K562 (cell line): Measurements from ENCODE around the gene NXN. TPM values are rescaled to one million over a fixed set of nuclear protein-coding genes. Genes with fewer than 3 reads are reported as not detected.
A peak's percentile ranks its signal among the peaks of the same experiment; 100 is the strongest.

Experiments used
- E2F4 ChIP-seq: sonication (generic); formaldehyde crosslinking; IDR thresholded peaks from 2 replicates; pipeline ENCODE4 v1.8.0; 2022; ENCODE audit warnings: mild to moderate bottlenecking, low read depth, missing genetic modification reagents
- ESRRA ChIP-seq: fragments of 450-650 bp; IDR thresholded peaks from 2 replicates; pipeline ENCODE4 v1.6.1; 2014; ENCODE audit warnings: low read depth, mild to moderate bottlenecking, moderate library complexity, borderline replicate concordance
- HCFC1 ChIP-seq: IDR thresholded peaks from 2 replicates; pipeline ENCODE4 v1.6.1; 2012; ENCODE audit warnings: low read depth, low read length, improper control_type of control experiment
- IRF2 ChIP-seq: sonication (generic); formaldehyde crosslinking; IDR thresholded peaks from 2 replicates; pipeline ENCODE4 v1.8.1; 2022; ENCODE audit warnings: mild to moderate bottlenecking, missing genetic modification reagents
- JUND ChIP-seq, 2 experiments: IDR thresholded peaks; 2 replicates in 1 of 2; 3 replicates in 1 of 2; pipeline ENCODE4 v1.6.1; 2011; ENCODE audit warnings: borderline replicate concordance in 2 of 2, low read depth in 2 of 2, low read length in 2 of 2, improper control_type of control experiment in 1 of 2, missing biosample characterization in 1 of 2, missing genetic modification characterization in 1 of 2, missing genetic modification reagents in 1 of 2
- KDM2B ChIP-seq: fragments of 250-450 bp; sonication (Bioruptor Pico); IDR thresholded peaks from 2 replicates; pipeline ENCODE4 v1.8.0; 2021; ENCODE audit warnings: mild to moderate bottlenecking, moderate library complexity
- MAZ ChIP-seq, 2 experiments: fragments of 450-650 bp in 1 of 2; sonication (generic) in 1 of 2; formaldehyde crosslinking; IDR thresholded peaks in 1 of 2; conservative IDR thresholded peaks in 1 of 2; 2 replicates each; pipeline versions ENCODE4 v1.4.0 to v1.5.0; 2020; ENCODE audit warnings: mild to moderate bottlenecking in 1 of 2, missing genetic modification reagents in 1 of 2
- MBD2 ChIP-seq: sonication (generic); IDR thresholded peaks from 2 replicates; pipeline ENCODE4 v1.6.1; 2016; ENCODE audit warnings: low read depth, borderline replicate concordance
- MEF2A ChIP-seq: IDR thresholded peaks from 2 replicates; pipeline ENCODE4 v1.6.1; 2011; ENCODE audit warnings: low read depth, mild to moderate bottlenecking, low read length, moderate library complexity; ENCODE audit not compliant: control insufficient read depth
- NCOA2 ChIP-seq, 2 experiments: fragments of 450-650 bp; IDR thresholded peaks; 2 replicates each; pipeline ENCODE4 v1.6.1; 2018; ENCODE audit warnings: mild to moderate bottlenecking in 2 of 2, moderate library complexity in 1 of 2; ENCODE audit not compliant: partially characterized antibody in 2 of 2
- NCOA4 ChIP-seq: fragments of 450-650 bp; IDR thresholded peaks from 2 replicates; pipeline ENCODE4 v1.6.1; 2018; ENCODE audit warnings: mild to moderate bottlenecking; ENCODE audit not compliant: partially characterized antibody
- OTX1 ChIP-seq: fragments of 450-650 bp; formaldehyde crosslinking; IDR thresholded peaks from 2 replicates; pipeline ENCODE4 v1.4.0; 2022; ENCODE audit warnings: mild to moderate bottlenecking
- PHB ChIP-seq: fragments of 250-450 bp; sonication (Bioruptor Pico); IDR thresholded peaks from 2 replicates; pipeline ENCODE4 v1.5.0; 2021
- RFX5 ChIP-seq: IDR thresholded peaks from 2 replicates; pipeline ENCODE4 v1.6.1; 2011; ENCODE audit warnings: low read depth, mild to moderate bottlenecking, improper control_type of control experiment, low read length
- U2AF1 ChIP-seq: fragments of 200-400 bp; formaldehyde crosslinking; optimal IDR thresholded peaks from 2 replicates; pipeline ENCODE3; 2017; ENCODE audit warnings: mild to moderate bottlenecking, low read depth, low read length, moderate library complexity
- ZC3H4 ChIP-seq: sonication (generic); formaldehyde crosslinking; IDR thresholded peaks from 2 replicates; pipeline ENCODE4 v1.9.0; 2021; ENCODE audit warnings: missing genetic modification reagents, borderline replicate concordance
- ZNF212 ChIP-seq: fragments of 450-650 bp; formaldehyde crosslinking; IDR thresholded peaks from 2 replicates; pipeline ENCODE4 v1.4.0; 2020; ENCODE audit warnings: mild to moderate bottlenecking
- polyA plus RNA-seq, 8 experiments: library from polyadenylated mRNA; depleted of rRNA in 4 of 8; stranded (reverse) in 5 of 8; unstranded in 3 of 8; fragments of >200 nt; fragmentation: Nextera tagmentation in 2 of 8; fragmentation: Illumina TruSeq in 1 of 8; extraction: Ambion mirVana in 2 of 8; extraction: Trizol in 1 of 8; gene quantifications; 2 replicates each; pipeline versions ENCODE4 v1.2.1 to v1.2.3, GENCODE V29; 2011 to 2014; ENCODE audit warnings: inconsistent platforms in 1 of 8, missing spikeins in 1 of 8
- total RNA-seq, 7 experiments: library from RNA; depleted of rRNA in 6 of 7; stranded (reverse); fragments of >200 nt in 6 of 7; fragmentation: Illumina TruSeq in 2 of 7; extraction: Trizol in 2 of 7; gene quantifications; 2 replicates each; pipeline versions ENCODE4 v1.2.1 to v1.2.3, GENCODE V29; 2011 to 2021; ENCODE audit warnings: low replicate concordance in 1 of 7
- TF ChIP-seq, protein P1 (sequence below): fragments of 250-450 bp; sonication (Bioruptor Pico); IDR thresholded peaks from 2 replicates; pipeline ENCODE4 v1.4.0; 2020
- TF ChIP-seq, protein P2 (sequence below), 2 experiments: IDR thresholded peaks; 2 replicates each; pipeline ENCODE4 v1.6.1; 2012; ENCODE audit warnings: improper control_type of control experiment in 2 of 2, low read depth in 2 of 2, low read length in 2 of 2, borderline replicate concordance in 1 of 2

Gene NXN
- total and polyA plus RNA-seq, 9 of the 15 experiments (the other 6 are each of a cell fraction or from before 2014, with no cell fraction given): 0.08 to 0.39 (median 0.29) TPM; not detected in 5

GRCh38 chr17:781805-782731 lies 197.5 kb downstream of the NXN start, which contains the start of the genes GLOD4 and MRM3 (continued):
- TF ChIP-seq E2F4 (CRISPR knock-in tag): peak; percentile 83
- TF ChIP-seq, protein P1, sequence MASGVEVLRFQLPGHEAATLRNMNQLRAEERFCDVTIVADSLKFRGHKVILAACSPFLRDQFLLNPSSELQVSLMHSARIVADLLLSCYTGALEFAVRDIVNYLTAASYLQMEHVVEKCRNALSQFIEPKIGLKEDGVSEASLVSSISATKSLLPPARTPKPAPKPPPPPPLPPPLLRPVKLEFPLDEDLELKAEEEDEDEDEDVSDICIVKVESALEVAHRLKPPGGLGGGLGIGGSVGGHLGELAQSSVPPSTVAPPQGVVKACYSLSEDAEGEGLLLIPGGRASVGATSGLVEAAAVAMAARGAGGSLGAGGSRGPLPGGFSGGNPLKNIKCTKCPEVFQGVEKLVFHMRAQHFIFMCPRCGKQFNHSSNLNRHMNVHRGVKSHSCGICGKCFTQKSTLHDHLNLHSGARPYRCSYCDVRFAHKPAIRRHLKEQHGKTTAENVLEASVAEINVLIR (CRISPR knock-in tag): peak; percentile 99
- TF ChIP-seq ZNF212 (CRISPR knock-in tag): no peak
- TF ChIP-seq ZC3H4 (CRISPR knock-in tag): no peak
- TF ChIP-seq ESRRA: peak; percentile 49; the same call in 1 of the 2 replicates
- no peak for TF ChIP-seq MEF2A
- peak; percentile 48 to 49; a peak in 2 of 4 replicates for TF ChIP-seq MAZ (CRISPR knock-in tag; conservative IDR thresholded peaks at IDR 0.05 in 1 of 2, IDR thresholded peaks at IDR 0.05 in 1 of 2)
- no peak for TF ChIP-seq RFX5
- TF ChIP-seq OTX1 (CRISPR knock-in tag): no peak
- no peak for TF ChIP-seq NCOA4
- peak; percentile 83 for TF ChIP-seq HCFC1
- peak; percentile 61; the same call in 1 of the 2 replicates for TF ChIP-seq MBD2
- no peak for TF ChIP-seq PHB
- TF ChIP-seq JUND (IDR thresholded peaks at IDR 0.05; ENCODE audit: borderline replicate concordance, low read depth, low read length): peak; percentile 60; the same call in 1 of the 2 replicates
- TF ChIP-seq JUND (tag; IDR thresholded peaks at IDR 0.05; ENCODE audit: borderline replicate concordance, low read depth, low read length): no peak
- TF ChIP-seq U2AF1: no peak
- no peak for TF ChIP-seq NCOA2 (IDR thresholded peaks at IDR 0.05; ENCODE audit: partially characterized antibody in 2 of 2)
- no peak for TF ChIP-seq IRF2
- TF ChIP-seq KDM2B: no peak
- TF ChIP-seq, protein P2, sequence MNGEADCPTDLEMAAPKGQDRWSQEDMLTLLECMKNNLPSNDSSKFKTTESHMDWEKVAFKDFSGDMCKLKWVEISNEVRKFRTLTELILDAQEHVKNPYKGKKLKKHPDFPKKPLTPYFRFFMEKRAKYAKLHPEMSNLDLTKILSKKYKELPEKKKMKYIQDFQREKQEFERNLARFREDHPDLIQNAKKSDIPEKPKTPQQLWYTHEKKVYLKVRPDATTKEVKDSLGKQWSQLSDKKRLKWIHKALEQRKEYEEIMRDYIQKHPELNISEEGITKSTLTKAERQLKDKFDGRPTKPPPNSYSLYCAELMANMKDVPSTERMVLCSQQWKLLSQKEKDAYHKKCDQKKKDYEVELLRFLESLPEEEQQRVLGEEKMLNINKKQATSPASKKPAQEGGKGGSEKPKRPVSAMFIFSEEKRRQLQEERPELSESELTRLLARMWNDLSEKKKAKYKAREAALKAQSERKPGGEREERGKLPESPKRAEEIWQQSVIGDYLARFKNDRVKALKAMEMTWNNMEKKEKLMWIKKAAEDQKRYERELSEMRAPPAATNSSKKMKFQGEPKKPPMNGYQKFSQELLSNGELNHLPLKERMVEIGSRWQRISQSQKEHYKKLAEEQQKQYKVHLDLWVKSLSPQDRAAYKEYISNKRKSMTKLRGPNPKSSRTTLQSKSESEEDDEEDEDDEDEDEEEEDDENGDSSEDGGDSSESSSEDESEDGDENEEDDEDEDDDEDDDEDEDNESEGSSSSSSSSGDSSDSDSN (IDR thresholded peaks at IDR 0.05; ENCODE audit: borderline replicate concordance in 1 of 2, low read depth in 2 of 2, low read length in 2 of 2): no peak
